CD4-positive, alpha-beta T cell treated with Interleukin-12 subunit alpha and Interleukin-12 subunit beta, for 1 hour (primary cell): ENCODE measurements around the gene WAC.
A peak's percentile ranks its signal among the peaks of the same experiment; 100 is the strongest.
"Not testable (repeated sequence)": the region's sequence is repeated elsewhere in the genome, so short reads cannot be mapped to it uniquely, and the experiment has no call there.

ENCODE experiments used
- DNase-seq: peaks from one replicate; pipeline ENCODE4 v3.0.0-alpha.2; 2020

The WAC gene

DNA sequence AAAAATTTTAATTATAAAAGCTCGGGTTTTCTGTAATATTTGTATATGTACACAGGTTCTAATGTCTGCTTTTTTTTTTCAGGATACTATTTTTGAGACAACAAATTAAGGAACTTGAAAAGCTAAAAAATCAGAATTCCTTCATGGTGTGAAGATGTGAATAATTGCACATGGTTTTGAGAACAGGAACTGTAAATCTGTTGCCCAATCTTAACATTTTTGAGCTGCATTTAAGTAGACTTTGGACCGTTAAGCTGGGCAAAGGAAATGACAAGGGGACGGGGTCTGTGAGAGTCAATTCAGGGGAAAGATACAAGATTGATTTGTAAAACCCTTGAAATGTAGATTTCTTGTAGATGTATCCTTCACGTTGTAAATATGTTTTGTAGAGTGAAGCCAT lies 86.5 kb downstream of the WAC start:
- no peak for DNase-seq

GRCh38 chr10:28620251-28620650 lies 87.3 kb downstream of the WAC start:
- peak; percentile 2 for DNase-seq

DNA sequence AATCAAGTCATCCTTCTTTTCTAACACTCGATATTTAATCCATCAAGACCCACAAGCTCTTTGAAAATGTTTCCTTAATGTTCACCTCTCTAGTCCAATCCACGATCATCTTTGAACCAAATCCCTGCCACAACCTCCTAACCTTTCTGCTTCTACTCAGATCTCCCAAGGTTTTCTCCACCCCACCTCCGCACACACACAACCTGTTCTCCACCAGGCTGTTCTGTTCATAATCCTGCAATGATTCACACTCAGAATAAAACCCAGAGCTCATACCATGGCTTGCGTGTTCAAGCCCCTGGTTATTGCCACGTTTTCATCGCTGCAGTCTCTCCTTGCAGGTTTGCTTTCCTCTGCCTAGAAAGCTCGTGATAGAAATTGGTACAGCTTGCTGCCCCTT lies 90.6 kb downstream of the WAC start:
- DNase-seq: no peak

DNA sequence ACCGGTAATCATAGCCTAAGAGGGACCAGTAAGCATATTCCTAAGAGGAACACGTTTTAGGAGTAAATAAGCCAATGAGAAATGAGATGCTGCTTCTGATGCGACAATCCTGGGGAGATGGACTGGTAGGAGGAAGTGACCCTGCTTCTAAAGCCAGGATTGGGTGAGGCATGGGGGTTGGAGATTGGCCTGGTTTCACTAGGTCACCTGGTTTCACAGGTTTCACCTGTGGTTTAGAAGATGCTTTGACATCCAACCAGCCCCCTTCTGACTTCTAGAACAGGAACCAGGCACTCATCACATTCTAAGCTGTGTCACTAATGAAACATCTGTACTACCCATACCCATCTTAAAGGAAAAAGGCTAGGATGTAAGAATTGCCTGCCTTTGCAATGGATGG lies 91.4 kb downstream of the WAC start:
- no peak for DNase-seq

DNA sequence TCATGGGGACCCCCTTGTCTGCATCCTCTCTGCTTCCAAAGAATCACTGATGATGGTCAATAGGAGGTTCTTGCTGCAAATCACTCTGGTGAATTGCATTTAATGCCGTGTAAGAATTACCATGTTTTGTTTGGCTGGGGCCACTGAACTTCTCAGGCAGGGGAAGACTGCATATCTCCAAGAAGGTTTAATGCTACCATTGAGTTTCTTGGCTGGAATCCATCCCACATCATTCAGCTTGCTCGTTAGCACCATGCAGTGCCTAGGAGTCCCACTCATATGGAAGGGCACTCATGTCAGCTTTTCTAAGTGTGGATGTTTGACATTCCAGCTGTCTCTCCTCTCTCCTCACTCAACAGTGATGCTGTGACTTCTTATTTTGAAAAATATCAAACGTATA lies 94.2 kb downstream of the WAC start:
- no peak for DNase-seq

DNA sequence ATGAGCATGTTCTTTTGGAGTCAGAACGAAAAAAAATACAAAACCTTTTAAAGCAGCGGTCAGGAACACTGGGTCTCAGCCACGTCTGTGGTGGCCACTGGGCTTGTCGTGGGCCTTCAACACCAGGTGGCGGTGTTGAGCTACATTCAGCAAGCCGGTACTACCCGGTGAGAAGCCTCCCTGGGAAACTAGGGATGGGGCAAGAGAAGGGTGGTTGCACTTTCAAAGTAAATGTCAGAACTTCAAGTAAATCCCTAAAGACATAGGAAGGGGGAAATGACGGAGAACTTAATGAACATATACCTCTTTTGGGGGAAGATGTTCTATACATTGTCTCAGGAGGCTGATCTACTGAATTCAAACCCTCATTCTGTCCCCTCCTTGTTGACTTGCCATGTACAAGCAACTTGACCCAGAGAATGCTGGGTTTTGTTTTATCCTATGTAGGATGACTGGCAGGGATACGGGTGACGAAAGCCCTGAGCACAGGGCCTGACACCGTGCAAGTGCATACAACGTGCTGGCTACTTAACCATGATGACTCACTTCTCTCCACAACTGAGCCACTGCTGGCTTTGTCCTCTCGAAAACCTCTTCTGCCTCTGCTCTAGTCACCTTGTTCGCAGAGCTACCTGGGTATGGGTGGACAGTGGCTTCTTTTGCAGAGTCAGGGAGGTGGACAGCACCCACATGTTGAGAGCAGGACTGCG lies 95.4 kb downstream of the WAC start:
- DNase-seq: peak; percentile 62

GRCh38 chr10:28631896-28632583 lies 99.1 kb downstream of the WAC start:
- no peak for DNase-seq

DNA sequence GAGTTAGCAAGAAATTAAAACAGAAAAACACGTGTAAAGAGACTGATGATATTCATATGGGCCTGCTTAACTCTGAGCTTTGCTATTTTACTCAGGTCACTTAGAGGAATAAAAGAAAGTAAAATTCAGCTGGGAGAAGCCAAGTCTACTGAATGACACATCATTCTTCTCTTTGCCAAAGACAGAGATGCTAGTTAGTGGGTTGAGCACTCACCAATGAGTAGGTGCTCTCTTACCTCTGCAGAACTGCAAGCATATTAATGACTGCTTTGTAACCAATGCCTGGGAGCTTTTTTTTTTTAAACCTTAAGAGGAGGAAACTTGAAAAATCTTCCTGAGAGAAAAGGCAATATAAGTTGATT lies 99.6 kb downstream of the WAC start:
- no peak for DNase-seq

GRCh38 chr10:28633750-28634149 lies 100.8 kb downstream of the WAC start:
- DNase-seq: no peak

DNA sequence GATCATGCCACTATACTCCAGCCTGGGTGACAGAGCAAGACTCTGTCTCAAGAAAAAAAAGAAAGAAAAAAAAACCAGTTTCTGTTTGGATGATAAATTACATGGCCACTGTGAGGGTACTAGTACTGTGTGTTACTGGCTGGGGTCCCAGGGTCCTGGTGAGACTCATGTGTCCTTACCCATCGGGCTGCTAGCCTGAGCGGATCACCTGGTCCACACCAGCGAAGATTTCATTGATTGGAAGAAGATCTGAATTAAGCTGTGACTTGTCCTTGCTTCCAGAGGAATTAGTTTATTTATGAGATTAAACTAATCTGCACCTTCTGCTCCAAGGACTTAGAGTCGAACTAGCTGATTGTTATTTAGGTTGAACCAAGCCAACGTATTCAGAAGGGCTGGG lies 104.4 kb downstream of the WAC start:
- DNase-seq: no peak

- DNase-seq: no peak
These were observed 105.5 kb downstream of the WAC start for GRCh38 chr10:28638392-28638791.

DNA sequence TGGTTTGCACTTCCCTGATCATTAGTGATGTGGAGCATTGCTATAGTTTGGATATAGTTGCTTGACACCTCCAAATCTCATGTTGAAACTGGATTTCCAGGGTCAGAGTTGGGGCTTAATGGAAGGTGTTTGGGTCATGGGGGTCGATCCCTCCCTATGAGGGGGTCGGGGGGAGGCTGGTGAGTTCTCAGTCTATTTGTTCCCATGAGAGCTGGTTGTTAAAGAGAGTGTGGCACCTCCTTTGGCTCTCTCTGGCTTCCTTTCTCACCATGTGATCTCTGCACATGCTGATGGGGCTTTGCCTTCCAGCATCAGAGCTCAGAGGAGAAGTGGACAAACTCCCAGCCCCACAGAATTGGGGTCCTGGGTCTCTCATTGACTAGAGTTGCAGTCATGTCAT lies 107.6 kb downstream of the WAC start:
- no peak for DNase-seq

DNA sequence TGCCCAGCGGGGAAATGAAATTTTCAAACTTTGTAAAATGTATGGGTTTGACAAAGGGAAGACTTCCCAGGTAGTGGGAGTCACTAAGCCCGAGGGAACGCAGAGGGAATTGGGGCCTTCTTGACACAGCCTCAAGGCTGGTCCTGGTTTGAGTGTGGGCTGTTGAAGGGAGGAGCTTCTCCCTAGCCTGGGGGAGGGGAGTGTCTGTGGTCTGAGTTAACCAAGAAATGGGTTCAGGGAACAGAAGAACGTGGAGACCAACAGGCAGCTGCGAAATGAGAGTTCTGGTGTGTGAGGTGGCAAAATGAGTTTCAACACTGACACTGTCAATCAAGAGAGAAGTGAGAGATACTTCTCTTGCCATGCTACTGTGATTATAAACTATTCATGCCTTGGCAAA lies 111.7 kb downstream of the WAC start:
- DNase-seq: no peak

DNA sequence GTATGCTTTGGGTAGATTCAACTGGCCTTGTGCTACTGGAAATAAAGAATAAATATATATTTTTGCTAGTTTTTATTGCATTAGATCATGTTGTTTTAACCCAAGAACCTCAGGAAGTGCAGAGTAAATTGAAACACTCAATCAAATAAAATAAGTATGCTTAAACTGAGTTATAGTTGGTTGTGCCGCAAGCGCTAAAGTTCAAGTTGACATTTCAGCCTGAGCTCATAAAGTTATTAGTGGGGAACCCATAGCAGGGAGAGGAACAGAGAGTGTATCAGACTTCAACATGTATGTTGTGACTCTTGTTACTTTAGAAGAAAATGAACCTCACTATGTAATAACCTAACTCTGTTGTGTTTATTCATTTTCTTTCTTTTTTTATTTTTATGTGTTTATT lies 119.2 kb downstream of the WAC start:
- DNase-seq: no peak

- no peak for DNase-seq
These were observed 119.8 kb downstream of the WAC start for GRCh38 chr10:28652703-28653102.

DNA sequence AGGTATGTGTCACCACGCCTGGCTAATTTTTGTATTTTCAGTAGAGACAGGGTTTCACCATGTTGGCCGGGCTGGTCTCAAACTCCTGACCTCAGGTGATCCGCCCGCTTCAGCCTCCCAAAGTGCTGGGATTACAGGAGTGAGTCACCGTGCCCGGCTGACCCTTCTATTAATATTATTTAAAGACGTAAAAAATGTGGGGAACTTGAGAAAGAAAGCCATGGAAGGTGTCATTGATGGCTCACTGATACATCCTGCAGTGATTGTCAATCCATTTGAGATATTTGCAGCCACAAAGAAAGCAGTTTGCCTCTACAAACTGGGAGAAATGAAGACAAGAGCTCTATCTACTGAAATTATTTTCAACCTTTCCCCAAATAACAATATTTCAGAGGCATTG lies 125.9 kb downstream of the WAC start:
- DNase-seq: not testable (repeated sequence)

DNA sequence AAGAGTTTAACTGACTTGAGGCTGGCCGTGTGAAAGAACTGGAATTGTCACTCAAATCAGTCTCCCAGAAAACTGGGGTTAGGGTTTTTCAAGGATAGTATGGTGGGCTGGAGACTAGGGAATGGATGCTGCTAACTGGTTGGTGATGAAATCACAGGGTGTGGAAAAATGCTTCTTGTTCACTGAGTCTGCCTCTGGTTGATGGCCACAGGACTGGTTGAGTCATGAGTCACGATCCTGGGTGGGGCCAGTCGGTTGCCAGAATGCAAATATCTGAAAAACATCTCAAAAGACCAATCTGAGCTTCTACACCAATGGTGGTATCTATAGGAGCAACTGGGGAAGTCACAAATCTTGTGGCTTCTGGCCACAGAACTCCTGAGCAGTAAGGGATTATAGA lies 128.1 kb downstream of the WAC start:
- DNase-seq: no peak

GRCh38 chr10:28663576-28664368 lies 130.9 kb downstream of the WAC start:
- DNase-seq: peak; percentile 68

DNA sequence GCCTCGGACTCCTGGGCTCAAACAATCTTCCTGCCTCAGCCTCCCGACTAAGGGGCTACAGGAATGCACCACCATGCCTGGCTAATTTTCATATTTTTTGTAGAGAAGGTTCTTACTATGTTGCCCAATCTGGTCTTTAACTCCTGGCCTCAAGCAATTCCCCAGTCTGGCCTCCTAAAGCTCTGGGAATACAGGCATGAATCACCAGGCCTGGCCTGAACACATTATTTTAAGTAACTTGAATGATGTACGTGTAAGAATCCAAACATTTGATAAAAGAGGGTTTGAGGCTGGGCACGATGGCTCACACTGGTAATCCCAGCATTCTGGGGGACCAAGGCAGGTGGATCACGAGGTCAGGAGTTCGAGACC lies 131.4 kb downstream of the WAC start:
- DNase-seq: no peak

GRCh38 chr10:28666751-28667467 lies 134.0 kb downstream of the WAC start:
- DNase-seq: no peak

DNA sequence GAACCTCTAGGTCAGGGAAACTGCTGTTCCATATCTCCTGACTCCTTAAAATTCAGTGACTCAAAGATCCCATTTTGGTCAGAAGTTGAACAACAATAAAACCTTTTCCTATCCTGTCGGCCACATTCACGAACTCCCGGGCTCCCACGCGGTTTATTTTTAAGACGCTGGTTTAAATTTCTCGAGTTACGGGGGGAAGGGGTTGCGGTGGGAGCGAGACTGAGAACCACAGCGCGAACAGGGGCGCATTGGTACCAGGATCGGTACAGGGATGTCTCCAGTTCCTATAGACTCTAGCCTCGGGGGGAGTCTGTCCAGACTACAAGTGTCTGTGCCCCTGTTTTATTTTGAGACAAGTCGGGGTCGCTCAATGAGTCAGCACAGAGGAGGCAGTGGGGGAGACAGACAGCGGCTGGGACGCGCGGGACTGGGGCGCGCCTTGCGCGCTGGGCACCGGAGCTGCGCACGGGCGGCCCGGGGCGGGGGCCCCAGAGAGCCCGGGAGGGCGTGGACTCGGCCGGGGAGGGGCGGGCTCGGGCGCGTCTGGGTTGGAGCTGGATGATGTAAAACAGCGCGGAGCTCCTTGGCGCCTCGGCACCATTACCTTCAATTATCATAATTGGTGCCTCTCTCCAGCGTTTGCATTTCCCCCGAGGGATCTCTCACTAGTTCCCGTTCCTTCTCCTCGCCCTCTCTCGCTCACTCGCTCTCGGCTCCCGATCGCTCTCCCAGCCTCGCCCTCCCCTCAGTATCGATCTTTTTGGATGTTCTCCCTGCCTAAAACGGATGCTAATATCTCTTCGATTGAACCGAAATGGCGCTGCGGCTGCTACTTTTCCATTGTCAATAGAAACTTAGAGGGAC lies 135.7 kb downstream of the WAC start:
- DNase-seq: peak; percentile 39
